Astrocyte of the spinal cord (primary cell): Measurements from ENCODE around the gene PLEK.

Experiments
- DNase-seq: peaks from one replicate; pipeline ENCODE4 v3.0.0; 2011; ENCODE audit warnings: low read depth, low spot score
- H3K4me3 ChIP-seq: 2 replicates; pipeline ENCODE4 v1.5.1; 2011; ENCODE audit warnings: low read depth, mild to moderate bottlenecking, low read length, moderate library complexity
- CTCF ChIP-seq: IDR thresholded peaks from 2 replicates; pipeline ENCODE4 v1.5.1; 2012; ENCODE audit warnings: low read depth, mild to moderate bottlenecking, low read length, inconsistent platforms
- in situ Hi-C: cut with HindIII; loops from 2 replicates; pipeline ENCODE4 v1.10.0; 2017; ENCODE audit warnings: low sequenced_read_pairs

Gene PLEK

GRCh38 chr2:68365087-68365486 lies at the start of gene PLEK:
TSS of gene PLEK (plus strand) at chr2:68365282. CDS start at chr2:68365352, 70 bp downstream.
- in situ Hi-C loops, result no loop called here
- DNase-seq, result no peak
- H3K4me3 ChIP-seq, result no peak within 1 kb of the TSS
- no peak for TF ChIP-seq CTCF

GRCh38 chr2:68316111-68316510 lies 49.0 kb upstream of the PLEK start:
- H3K4me3 ChIP-seq, result no peak overlapping the region
- DNase-seq, result no peak
- peak; percentile 5 for TF ChIP-seq CTCF
- in situ Hi-C loops, result no loop called here

GRCh38 chr2:68317971-68318913 lies 46.8 kb upstream of the PLEK start:
- DNase-seq, result peak; percentile 12
- TF ChIP-seq CTCF, result no peak
- in situ Hi-C loops, result no loop called here
- peak overlapping the region; percentile 79 for H3K4me3 ChIP-seq

GRCh38 chr2:68318914-68319397 lies 46.1 kb upstream of the PLEK start:
- in situ Hi-C loops, result no loop called here
- H3K4me3 ChIP-seq, result peak overlapping the region; percentile 79
- peak; percentile 10 for DNase-seq
- no peak for TF ChIP-seq CTCF

- DNase-seq, result peak; percentile 83
- no peak for TF ChIP-seq CTCF
- in situ Hi-C loops, result no loop called here
- H3K4me3 ChIP-seq, result peak within 1 kb of the TSS; percentile 79
Measured at GRCh38 chr2:68319398-68320117, 45.5 kb upstream of the PLEK start, which contains the start of gene CNRIP1. TSS of gene CNRIP1 (minus strand) at chr2:68319949. CDS start at chr2:68319400, 549 bp downstream.

- no peak for DNase-seq
- in situ Hi-C loops, result no loop called here
- TF ChIP-seq CTCF, result no peak
- peak overlapping the region; percentile 79 for H3K4me3 ChIP-seq
Measured at GRCh38 chr2:68320118-68320641, 44.9 kb upstream of the PLEK start.
